ENCODE measurements around the gene RNF103. TPM values are rescaled to one million over a fixed set of nuclear protein-coding genes. Genes with fewer than 3 reads are reported as not detected.

The RNF103 gene
- total and polyA plus RNA-seq, 2 of the 13 experiments (the other 11 are each of a cell fraction or from before 2014, with no cell fraction given) = 19.8 to 21.1 TPM

DNA sequence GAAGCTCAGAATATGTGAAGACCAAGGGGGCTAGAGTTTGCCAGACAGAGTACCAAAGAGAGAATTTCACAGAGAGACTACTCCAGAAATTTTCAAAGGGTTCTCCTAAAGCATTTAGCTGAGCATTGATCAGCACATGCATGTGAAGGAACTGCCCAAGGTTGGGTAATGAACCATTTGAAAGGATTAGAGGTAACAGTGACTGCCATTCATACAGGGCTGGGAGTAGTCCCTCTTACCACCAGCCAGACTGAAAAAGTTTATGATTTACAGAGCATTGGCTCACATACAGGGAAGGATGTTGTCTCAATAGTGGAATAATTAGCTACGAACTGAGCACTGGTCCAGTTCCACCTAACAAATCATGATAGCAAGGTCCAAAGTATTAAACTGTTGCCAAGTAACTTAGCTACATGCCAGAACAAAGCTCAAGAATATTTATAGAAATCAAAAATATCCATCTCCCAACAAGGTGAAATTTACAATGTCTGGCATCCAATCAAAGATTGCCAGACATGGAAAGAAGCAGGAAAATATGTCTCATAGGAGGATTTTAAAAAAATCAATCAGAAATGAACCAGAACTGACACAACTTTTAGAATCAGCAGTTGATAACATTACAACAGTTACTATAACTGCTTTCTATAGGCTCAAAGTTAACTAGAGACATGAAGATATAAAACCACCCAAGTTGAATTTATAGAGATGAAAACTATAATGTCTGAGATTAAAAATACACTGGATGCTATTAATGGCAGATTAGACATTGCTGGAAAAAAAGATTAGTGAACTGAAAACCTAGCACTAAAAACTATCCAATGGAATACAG is 25.7 kb upstream of the RNF103 start (continued):
- TF ChIP-seq ZBTB10 (CRISPR knock-in tag; IDR thresholded peaks at IDR 0.05; ENCODE audit: borderline replicate concordance) = no peak
- TF ChIP-seq ETV6 (CRISPR knock-in tag; conservative IDR thresholded peaks at IDR 0.05) = no peak
- TF ChIP-seq ZNF766 (CRISPR knock-in tag; IDR thresholded peaks at IDR 0.05; ENCODE audit: borderline replicate concordance) = no peak
- TF ChIP-seq U2AF2 (IDR thresholded peaks at IDR 0.05; ENCODE audit: low read depth, low read length) = no peak
- peak; percentile 41; the same call in 1 of the 2 replicates for TF ChIP-seq E2F1 (CRISPR knock-in tag; IDR thresholded peaks at IDR 0.05)
- no peak for TF ChIP-seq ZNF746 (CRISPR knock-in tag; IDR thresholded peaks at IDR 0.05)
- TF ChIP-seq MEIS1 (CRISPR knock-in tag; IDR thresholded peaks at IDR 0.05; ENCODE audit: borderline replicate concordance) = no peak
- TF ChIP-seq CAMTA2 (CRISPR knock-in tag; IDR thresholded peaks at IDR 0.05; ENCODE audit: borderline replicate concordance) = no peak
- TF ChIP-seq SYNCRIP (IDR thresholded peaks at IDR 0.05; ENCODE audit: insufficient read depth, low read depth, low read length) = no peak
- TF ChIP-seq PHF8 (CRISPR knock-in tag; IDR thresholded peaks at IDR 0.05) = no peak
- TF ChIP-seq HES4 (CRISPR knock-in tag; IDR thresholded peaks at IDR 0.05; ENCODE audit: borderline replicate concordance) = no peak
- TF ChIP-seq NFE2L2 (IDR thresholded peaks at IDR 0.05; ENCODE audit: low read length) = no peak
- TF ChIP-seq IKZF4 (CRISPR knock-in tag; IDR thresholded peaks at IDR 0.05; ENCODE audit: borderline replicate concordance, low read depth, not compliant biosample characterization) = no peak
- TF ChIP-seq RBM39 (IDR thresholded peaks at IDR 0.05; ENCODE audit: low read depth, low read length, poor library complexity, severe bottlenecking) = no peak
- 0 out of 2 replicates have a peak, but pooled peaks have one; percentile 28 for TF ChIP-seq RBFOX2 (IDR thresholded peaks at IDR 0.05; ENCODE audit: low read depth, low read length)
- TF ChIP-seq ISX (CRISPR knock-in tag; conservative IDR thresholded peaks at IDR 0.05) = no peak
- no peak for TF ChIP-seq ZBTB2 (CRISPR knock-in tag; IDR thresholded peaks at IDR 0.05; ENCODE audit: low read depth)
- TF ChIP-seq KDM6A (CRISPR knock-in tag; IDR thresholded peaks at IDR 0.05; ENCODE audit: low read depth) = no peak
- TF ChIP-seq PAX8 (CRISPR knock-in tag; IDR thresholded peaks at IDR 0.05; ENCODE audit: borderline replicate concordance) = no peak
- TF ChIP-seq ZZZ3 (CRISPR knock-in tag; IDR thresholded peaks at IDR 0.05; ENCODE audit: borderline replicate concordance) = no peak
- no peak for TF ChIP-seq ZNF564 (CRISPR knock-in tag; IDR thresholded peaks at IDR 0.05)
- TF ChIP-seq ZNF556 (CRISPR knock-in tag; IDR thresholded peaks at IDR 0.05; ENCODE audit: borderline replicate concordance) = no peak; the same call in 1 of the 2 replicates

Measured in HepG2 (cell line).